Coronary artery (tissue), 2 donors: ENCODE results near the gene EPM2A.

ENCODE experiments used
- DNase-seq: peaks from one replicate; pipeline ENCODE4 v3.0.0-alpha.2; 2017; ENCODE audit warnings: low spot score
- H3K27ac ChIP-seq, 2 donors: fragments of 200-600 bp; sonication (generic); one replicate each; pipeline ENCODE4 v1.5.1; 2016 to 2019
- H3K4me3 ChIP-seq: fragments of 200-600 bp; sonication (generic); 2 replicates; pipeline ENCODE4 v1.5.1; 2016; ENCODE audit warnings: mild to moderate bottlenecking, moderate library complexity
- CTCF ChIP-seq: fragments of 200-600 bp; sonication (generic); IDR thresholded peaks from one replicate; pipeline ENCODE4 v1.5.1; 2019; ENCODE audit warnings: antibody characterized with exemption

The EPM2A gene

GRCh38 chr6:145632971-145633370, 102.3 kb downstream of the EPM2A start:
- DNase-seq, result no peak
- H3K27ac ChIP-seq, result no peak overlapping the region
- no peak for TF ChIP-seq CTCF
- H3K4me3 ChIP-seq, result no peak overlapping the region

DNA sequence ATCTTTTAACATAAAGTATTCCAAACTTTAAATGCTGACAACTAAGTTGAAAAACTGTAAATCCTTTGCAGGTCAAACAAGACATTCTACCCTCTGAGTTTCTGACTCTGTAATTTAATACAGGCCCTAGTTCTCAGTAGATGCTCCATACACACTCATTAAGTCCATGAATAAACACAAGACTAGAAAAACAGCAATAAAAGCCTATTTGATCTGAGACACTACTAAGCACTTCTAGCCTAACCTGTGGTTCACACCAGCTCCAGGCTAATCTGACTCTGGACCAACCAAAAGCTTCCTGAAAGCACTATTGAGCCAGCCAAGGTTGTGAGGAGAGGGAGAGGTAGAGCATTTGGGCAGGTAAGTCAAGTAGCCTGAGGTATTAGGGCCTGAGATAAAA, 103.9 kb downstream of the EPM2A start:
- no peak for TF ChIP-seq CTCF
- DNase-seq, result no peak
- H3K4me3 ChIP-seq, result no peak overlapping the region
- no peak overlapping the region for H3K27ac ChIP-seq

- DNase-seq, result no peak
- no peak overlapping the region for H3K4me3 ChIP-seq
- H3K27ac ChIP-seq, result no peak overlapping the region
- TF ChIP-seq CTCF, result no peak
Observed at GRCh38 chr6:145630598-145630997, 104.7 kb downstream of the EPM2A start.

DNA sequence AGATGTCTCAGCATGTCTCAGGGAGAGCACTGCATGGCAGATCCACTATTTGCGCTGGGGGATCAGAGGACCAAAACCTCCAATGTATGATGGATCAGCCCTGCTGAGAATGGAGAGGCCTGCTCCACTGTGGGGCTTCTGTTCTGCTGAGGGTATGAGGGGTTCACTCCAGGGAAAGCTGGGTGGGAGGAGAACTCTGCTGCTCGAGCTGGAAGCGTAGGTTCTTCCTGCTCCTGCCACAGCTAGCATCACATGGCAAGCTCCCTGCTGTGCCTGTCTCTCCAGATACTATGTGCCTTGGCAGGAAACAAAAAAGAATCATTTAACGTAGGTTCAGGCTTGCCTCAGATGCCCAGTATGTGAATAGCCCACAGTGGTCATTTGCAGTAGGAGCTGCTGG, 105.8 kb downstream of the EPM2A start:
- Histone ChIP-seq H3K4me3 (no peak overlapping the region), H3K27ac (no peak overlapping the region)
- DNase-seq, result no peak
- no peak for TF ChIP-seq CTCF

DNA sequence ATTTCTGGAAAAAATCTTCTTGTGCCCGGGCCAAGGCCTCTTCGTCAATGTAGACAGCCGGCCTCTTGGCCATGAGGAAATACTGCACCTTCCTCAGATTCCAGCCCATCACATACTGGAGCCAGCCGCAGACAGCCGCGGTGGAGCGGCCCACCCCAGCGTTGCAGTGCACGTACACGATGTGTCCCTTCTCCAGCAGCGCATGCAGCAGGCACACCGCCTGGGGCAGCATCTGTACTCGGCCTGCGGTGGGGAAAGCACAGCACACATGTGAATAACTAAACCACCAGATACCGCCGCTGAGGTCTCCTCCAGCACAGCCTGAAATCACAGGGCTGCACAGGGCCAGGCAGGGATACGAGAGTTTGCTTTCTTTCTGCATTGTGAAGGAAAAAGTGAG, 107.9 kb downstream of the EPM2A start:
- TF ChIP-seq CTCF, result no peak
- Histone ChIP-seq H3K27ac (no peak overlapping the region), H3K4me3 (no peak overlapping the region)
- no peak for DNase-seq

DNA sequence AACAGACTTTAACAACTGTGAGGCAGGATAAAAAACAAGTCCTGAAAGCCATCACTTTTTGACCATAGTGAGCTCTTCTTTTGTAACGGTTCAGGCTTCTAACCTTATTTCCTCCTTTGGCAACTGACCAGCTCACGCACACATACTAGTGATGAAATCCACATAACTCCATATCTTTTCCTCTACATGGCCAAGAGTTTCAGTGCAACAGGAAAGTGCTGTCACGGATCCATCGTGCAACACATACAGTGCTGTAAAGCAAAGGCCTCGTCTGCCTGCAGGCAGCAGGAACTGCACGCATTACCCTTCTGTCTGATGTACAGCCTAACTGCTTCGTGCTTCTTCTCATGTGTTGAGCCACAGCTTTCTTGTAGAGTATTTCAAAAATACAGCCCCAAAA, 108.5 kb downstream of the EPM2A start:
- H3K27ac ChIP-seq, result no peak overlapping the region
- H3K4me3 ChIP-seq, result no peak overlapping the region
- DNase-seq, result no peak
- TF ChIP-seq CTCF, result no peak

GRCh38 chr6:145623231-145623630, 112.1 kb downstream of the EPM2A start:
- no peak for TF ChIP-seq CTCF
- DNase-seq, result no peak
- no peak overlapping the region for H3K4me3 ChIP-seq
- H3K27ac ChIP-seq, result no peak overlapping the region
